Suprapubic skin (tissue), 3 donors: ENCODE data around the gene PSMC5.

Experiments
- POLR2A ChIP-seq, 2 donors: fragments of 450-650 bp; IDR thresholded peaks; one replicate each; pipeline ENCODE4 v1.6.1; 2017; ENCODE audit warnings: antibody characterized with exemption in 2 of 2, mild to moderate bottlenecking in 2 of 2, moderate library complexity in 2 of 2
- TF ChIP-seq, protein P1 (sequence below), 2 donors: fragments of 200-600 bp in 1 of 2; fragments of 450-650 bp in 1 of 2; sonication (generic) in 1 of 2; IDR thresholded peaks; one replicate each; pipeline ENCODE4 v1.5.1; 2016 to 2019; ENCODE audit warnings: antibody characterized with exemption in 2 of 2, mild to moderate bottlenecking in 1 of 2, moderate library complexity in 1 of 2

GRCh38 chr17:63831505-63831904 is 4.3 kb downstream of the PSMC5 start:
- TF ChIP-seq, protein P1, sequence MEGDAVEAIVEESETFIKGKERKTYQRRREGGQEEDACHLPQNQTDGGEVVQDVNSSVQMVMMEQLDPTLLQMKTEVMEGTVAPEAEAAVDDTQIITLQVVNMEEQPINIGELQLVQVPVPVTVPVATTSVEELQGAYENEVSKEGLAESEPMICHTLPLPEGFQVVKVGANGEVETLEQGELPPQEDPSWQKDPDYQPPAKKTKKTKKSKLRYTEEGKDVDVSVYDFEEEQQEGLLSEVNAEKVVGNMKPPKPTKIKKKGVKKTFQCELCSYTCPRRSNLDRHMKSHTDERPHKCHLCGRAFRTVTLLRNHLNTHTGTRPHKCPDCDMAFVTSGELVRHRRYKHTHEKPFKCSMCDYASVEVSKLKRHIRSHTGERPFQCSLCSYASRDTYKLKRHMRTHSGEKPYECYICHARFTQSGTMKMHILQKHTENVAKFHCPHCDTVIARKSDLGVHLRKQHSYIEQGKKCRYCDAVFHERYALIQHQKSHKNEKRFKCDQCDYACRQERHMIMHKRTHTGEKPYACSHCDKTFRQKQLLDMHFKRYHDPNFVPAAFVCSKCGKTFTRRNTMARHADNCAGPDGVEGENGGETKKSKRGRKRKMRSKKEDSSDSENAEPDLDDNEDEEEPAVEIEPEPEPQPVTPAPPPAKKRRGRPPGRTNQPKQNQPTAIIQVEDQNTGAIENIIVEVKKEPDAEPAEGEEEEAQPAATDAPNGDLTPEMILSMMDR (IDR thresholded peaks at IDR 0.05), result no peak
- TF ChIP-seq POLR2A (IDR thresholded peaks at IDR 0.05), result no peak
